Glutamatergic neuron (in vitro differentiated cells): ENCODE results near the gene FXYD4. TPM values are rescaled to one million over a fixed set of nuclear protein-coding genes. Genes with fewer than 3 reads are reported as not detected.

Experiments
- DNase-seq: peaks from one replicate; pipeline ENCODE4 v3.0.0; 2022
- H3K27ac Mint-ChIP-seq: one replicate; pipeline ENCODE4 v1.8.0; 2020; ENCODE audit warnings: mild to moderate bottlenecking, mixed read lengths, inconsistent platforms; ENCODE audit not compliant: unreplicated experiment
- H3K27me3 Mint-ChIP-seq: one replicate; pipeline ENCODE4 v1.8.0; 2020; ENCODE audit warnings: mild to moderate bottlenecking, moderate library complexity, mixed read lengths, inconsistent platforms; ENCODE audit not compliant: unreplicated experiment
- H3K36me3 Mint-ChIP-seq: one replicate; pipeline ENCODE4 v1.8.0; 2020; ENCODE audit warnings: mild to moderate bottlenecking, mixed read lengths, inconsistent platforms; ENCODE audit not compliant: unreplicated experiment
- H3K4me1 Mint-ChIP-seq: one replicate; pipeline ENCODE4 v1.8.0; 2020; ENCODE audit warnings: mild to moderate bottlenecking, low read depth, mixed read lengths, inconsistent platforms; ENCODE audit not compliant: unreplicated experiment
- H3K4me3 Mint-ChIP-seq: one replicate; pipeline ENCODE4 v1.8.0; 2020; ENCODE audit warnings: mild to moderate bottlenecking, mixed read lengths, inconsistent platforms; ENCODE audit not compliant: unreplicated experiment
- H3K9me3 Mint-ChIP-seq: one replicate; pipeline ENCODE4 v1.8.0; 2020; ENCODE audit warnings: mild to moderate bottlenecking, moderate library complexity, mixed read lengths, inconsistent platforms; ENCODE audit not compliant: unreplicated experiment
- total RNA-seq: library from RNA; stranded (reverse); fragmentation: NEBNext Ultra II Directional; extraction: Animal tissue kit (Norgen Biotek cat#: 25700); gene quantifications from one replicate; pipeline ENCODE4 v1.2.1, GENCODE V29; 2021; ENCODE audit not compliant: unreplicated experiment
- TF ChIP-seq, protein P1 (sequence below): fragments of 200-600 bp; sonication (generic); IDR thresholded peaks from one replicate; pipeline ENCODE4 v1.5.0; 2021; ENCODE audit not compliant: partially characterized antibody, unreplicated experiment

Gene FXYD4
- total RNA-seq, 1 donor from 2014 or later = not detected

DNA sequence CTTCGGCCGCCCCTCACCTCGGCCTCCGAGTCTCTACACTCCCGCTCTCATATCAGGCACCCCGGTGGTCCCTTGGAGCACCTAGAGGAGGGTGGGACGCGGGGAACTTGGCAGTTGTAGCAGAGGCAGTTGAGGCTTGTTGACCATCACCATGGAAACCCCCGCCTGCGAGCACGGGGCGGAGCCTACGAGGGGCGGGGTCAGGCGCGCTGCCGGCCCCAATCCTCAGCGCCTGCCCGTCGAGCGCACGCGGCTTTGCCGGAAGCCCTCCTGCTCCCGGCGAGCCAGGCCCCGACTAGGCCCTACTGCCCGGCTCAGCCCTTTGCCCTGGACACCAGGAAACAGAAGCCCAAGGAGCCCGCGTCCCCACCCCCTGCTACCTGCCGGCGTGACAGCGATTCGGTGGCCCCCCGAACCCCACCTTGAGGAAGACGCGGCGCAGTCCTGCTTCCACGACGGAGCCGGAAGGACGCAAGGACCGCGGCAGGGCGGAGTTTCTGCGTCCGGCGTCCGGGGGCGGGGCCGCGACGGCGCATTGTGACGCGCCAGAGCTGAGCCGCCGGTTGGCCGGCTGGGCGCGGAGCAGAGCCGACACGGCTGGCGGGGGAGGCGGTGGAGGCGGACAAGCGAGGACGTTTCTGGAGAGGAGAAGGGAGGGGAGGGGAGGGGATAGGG, 37.4 kb downstream of the FXYD4 start, which contains the start of gene HNRNPF:
Gene HNRNPF (minus strand): TSS at position 477 of the 675 bp plus-strand sequence. CDS start 21,302 bp downstream, outside the sequence.
- H3K27me3 Mint-ChIP-seq = peaks cover 4% of the 10 kb centered on the region
- H3K4me1 Mint-ChIP-seq = peaks cover 6% of the 10 kb centered on the region
- no peaks in the 10 kb centered on the region for H3K36me3 Mint-ChIP-seq
- H3K27ac Mint-ChIP-seq = peak within 1 kb of the TSS; percentile 94
- peak; percentile 96 for DNase-seq
- H3K9me3 Mint-ChIP-seq = peaks cover 2% of the 10 kb centered on the region
- TF ChIP-seq, protein P1, sequence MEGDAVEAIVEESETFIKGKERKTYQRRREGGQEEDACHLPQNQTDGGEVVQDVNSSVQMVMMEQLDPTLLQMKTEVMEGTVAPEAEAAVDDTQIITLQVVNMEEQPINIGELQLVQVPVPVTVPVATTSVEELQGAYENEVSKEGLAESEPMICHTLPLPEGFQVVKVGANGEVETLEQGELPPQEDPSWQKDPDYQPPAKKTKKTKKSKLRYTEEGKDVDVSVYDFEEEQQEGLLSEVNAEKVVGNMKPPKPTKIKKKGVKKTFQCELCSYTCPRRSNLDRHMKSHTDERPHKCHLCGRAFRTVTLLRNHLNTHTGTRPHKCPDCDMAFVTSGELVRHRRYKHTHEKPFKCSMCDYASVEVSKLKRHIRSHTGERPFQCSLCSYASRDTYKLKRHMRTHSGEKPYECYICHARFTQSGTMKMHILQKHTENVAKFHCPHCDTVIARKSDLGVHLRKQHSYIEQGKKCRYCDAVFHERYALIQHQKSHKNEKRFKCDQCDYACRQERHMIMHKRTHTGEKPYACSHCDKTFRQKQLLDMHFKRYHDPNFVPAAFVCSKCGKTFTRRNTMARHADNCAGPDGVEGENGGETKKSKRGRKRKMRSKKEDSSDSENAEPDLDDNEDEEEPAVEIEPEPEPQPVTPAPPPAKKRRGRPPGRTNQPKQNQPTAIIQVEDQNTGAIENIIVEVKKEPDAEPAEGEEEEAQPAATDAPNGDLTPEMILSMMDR = no peak
- peak within 1 kb of the TSS; percentile 98 for H3K4me3 Mint-ChIP-seq

- H3K36me3 Mint-ChIP-seq = no peaks in the 10 kb centered on the region
- peaks cover 6% of the 10 kb centered on the region for H3K4me1 Mint-ChIP-seq
- H3K9me3 Mint-ChIP-seq = peaks cover 2% of the 10 kb centered on the region
- peaks cover 4% of the 10 kb centered on the region for H3K27me3 Mint-ChIP-seq
- peak overlapping the region; percentile 94 for H3K27ac Mint-ChIP-seq
- H3K4me3 Mint-ChIP-seq = peak overlapping the region; percentile 98
- peak; percentile 49 for DNase-seq
- TF ChIP-seq, protein P1 = no peak
Observed at GRCh38 chr10:43409385-43410109, 38.1 kb downstream of the FXYD4 start.

GRCh38 chr10:43410345-43410744, 38.9 kb downstream of the FXYD4 start:
- Mint-ChIP-seq H3K36me3 (no peaks in the 10 kb centered on the region), H3K27ac (peak overlapping the region; percentile 66), H3K9me3 (peaks cover 2% of the 10 kb centered on the region), H3K4me3 (peak overlapping the region; percentile 98), H3K27me3 (peaks cover 4% of the 10 kb centered on the region), H3K4me1 (peaks cover 3% of the 10 kb centered on the region)
- no peak for DNase-seq
- TF ChIP-seq, protein P1 = no peak

GRCh38 chr10:43411536-43411935, 40.1 kb downstream of the FXYD4 start:
- Mint-ChIP-seq H3K36me3 (no peaks in the 10 kb centered on the region), H3K27ac (no peak overlapping the region), H3K9me3 (peaks cover 2% of the 10 kb centered on the region), H3K4me1 (peaks cover 3% of the 10 kb centered on the region), H3K27me3 (peaks cover 4% of the 10 kb centered on the region), H3K4me3 (no peak overlapping the region)
- DNase-seq = no peak
- TF ChIP-seq, protein P1 = no peak

DNA sequence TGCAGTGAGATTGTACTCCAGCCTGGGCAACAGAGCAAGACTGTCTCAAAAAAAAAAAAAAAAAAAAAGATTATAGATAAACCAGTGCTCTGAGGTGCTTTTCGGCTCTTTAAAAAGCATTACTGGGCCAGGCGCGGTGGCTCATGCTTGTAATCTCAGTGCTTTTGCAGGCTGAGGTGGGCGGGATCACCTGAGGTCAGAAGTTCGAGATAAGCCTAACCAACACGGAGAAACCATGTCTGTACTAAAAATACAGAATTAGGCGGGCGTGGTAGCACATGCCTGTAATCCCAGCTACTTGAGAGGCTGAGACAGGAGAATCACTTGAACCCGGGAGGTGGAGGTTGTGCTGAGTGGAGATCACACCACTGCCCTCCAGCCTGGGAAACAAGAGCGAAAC, 44.1 kb downstream of the FXYD4 start:
- no peak for DNase-seq
- no peaks in the 10 kb centered on the region for H3K36me3 Mint-ChIP-seq
- H3K27me3 Mint-ChIP-seq = peaks cover 3% of the 10 kb centered on the region
- TF ChIP-seq, protein P1 = no peak
- H3K4me1 Mint-ChIP-seq = no peaks in the 10 kb centered on the region
- no peak overlapping the region for H3K27ac Mint-ChIP-seq
- H3K4me3 Mint-ChIP-seq = no peak overlapping the region
- H3K9me3 Mint-ChIP-seq = no peaks in the 10 kb centered on the region
